ENCODE measurements around the gene TNFAIP3.

DNA sequence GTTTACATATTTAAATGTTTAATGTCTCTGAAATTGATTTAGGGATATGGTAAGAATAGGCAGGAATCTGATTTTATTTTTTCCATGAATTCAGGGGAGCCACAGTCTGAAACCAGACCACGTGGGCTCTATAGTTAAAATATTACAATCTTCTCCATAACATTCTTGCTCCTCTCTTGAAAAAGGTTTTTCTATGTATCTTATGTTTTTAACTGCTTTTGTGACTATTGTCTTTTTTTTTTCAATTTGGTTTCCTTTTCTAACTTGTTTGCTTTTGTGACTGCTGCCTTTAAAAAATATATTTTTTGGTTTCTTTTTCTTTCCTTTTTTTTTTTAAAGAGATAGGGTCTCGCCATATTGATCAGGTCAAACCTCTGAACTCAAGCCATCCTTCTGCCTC is 40.1 kb downstream of the TNFAIP3 start:
- TF ChIP-seq, protein P1, sequence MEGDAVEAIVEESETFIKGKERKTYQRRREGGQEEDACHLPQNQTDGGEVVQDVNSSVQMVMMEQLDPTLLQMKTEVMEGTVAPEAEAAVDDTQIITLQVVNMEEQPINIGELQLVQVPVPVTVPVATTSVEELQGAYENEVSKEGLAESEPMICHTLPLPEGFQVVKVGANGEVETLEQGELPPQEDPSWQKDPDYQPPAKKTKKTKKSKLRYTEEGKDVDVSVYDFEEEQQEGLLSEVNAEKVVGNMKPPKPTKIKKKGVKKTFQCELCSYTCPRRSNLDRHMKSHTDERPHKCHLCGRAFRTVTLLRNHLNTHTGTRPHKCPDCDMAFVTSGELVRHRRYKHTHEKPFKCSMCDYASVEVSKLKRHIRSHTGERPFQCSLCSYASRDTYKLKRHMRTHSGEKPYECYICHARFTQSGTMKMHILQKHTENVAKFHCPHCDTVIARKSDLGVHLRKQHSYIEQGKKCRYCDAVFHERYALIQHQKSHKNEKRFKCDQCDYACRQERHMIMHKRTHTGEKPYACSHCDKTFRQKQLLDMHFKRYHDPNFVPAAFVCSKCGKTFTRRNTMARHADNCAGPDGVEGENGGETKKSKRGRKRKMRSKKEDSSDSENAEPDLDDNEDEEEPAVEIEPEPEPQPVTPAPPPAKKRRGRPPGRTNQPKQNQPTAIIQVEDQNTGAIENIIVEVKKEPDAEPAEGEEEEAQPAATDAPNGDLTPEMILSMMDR (IDR thresholded peaks at IDR 0.05) = no peak
- TF ChIP-seq POLR2A (IDR thresholded peaks at IDR 0.05) = no peak
